GM19324 (cell line): ENCODE data around the gene MAGEF1.

Experiments used
- ATAC-seq: cut with Tn5 transposase; IDR thresholded peaks from one replicate; pipeline ENCODE4 v1.9.1; 2021; ENCODE audit warnings: mild to moderate bottlenecking, moderate library complexity; ENCODE audit not compliant: unreplicated experiment, low FRiP score

The MAGEF1 gene

DNA sequence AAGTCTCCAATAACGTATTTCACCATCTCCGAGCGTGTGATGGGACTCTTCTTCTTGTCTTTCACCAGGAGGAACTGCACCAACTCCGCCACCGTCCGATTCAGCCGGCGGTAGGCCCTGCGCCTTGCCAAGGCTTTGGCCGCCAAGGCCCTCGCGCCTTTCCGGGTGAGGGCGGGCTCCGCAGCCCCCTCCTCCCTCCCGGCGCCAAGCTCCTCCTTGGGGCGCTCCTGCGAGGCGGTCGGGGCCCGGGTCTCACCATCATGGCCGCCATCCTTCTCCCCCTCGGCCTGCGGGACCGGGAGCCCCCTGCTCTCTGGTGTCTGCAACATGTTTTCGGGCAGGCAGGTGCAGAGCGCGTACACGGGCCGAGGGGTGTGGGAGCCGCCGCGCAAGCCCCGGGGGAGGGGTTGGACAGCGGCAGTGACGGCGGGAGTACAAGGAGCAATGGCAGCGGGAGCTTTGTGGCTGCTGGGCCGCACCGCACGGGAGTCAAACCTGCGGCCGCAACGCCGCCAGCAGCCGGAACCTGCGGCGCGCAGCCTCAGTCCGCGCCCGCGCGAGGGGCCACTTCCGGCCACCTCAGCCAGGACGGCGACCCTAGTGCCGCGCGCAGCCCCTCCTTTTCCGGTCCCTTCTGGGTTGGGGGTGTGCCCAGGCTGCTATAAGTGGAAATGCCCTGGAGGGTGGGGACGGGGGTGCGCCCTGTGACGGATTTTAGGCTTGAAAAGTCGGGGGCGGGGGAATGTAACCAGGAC, at the start of gene MAGEF1:
Gene MAGEF1 (minus strand): TSS at position 572 of the 755 bp plus-strand sequence. CDS start 243 bp downstream, at position 329.
- ATAC-seq, result peak; percentile 75

- ATAC-seq, result no peak
These were observed 49.4 kb upstream of the MAGEF1 start for GRCh38 chr3:184761075-184761841.

GRCh38 chr3:184760337-184761074, 48.6 kb upstream of the MAGEF1 start:
- no peak for ATAC-seq

- no peak for ATAC-seq
These were observed 47.9 kb upstream of the MAGEF1 start for GRCh38 chr3:184759666-184760200.

- ATAC-seq, result no peak
These were observed 46.2 kb upstream of the MAGEF1 start for GRCh38 chr3:184758056-184758455.

- no peak for ATAC-seq
These were observed 45.3 kb upstream of the MAGEF1 start for GRCh38 chr3:184757022-184757651.

DNA sequence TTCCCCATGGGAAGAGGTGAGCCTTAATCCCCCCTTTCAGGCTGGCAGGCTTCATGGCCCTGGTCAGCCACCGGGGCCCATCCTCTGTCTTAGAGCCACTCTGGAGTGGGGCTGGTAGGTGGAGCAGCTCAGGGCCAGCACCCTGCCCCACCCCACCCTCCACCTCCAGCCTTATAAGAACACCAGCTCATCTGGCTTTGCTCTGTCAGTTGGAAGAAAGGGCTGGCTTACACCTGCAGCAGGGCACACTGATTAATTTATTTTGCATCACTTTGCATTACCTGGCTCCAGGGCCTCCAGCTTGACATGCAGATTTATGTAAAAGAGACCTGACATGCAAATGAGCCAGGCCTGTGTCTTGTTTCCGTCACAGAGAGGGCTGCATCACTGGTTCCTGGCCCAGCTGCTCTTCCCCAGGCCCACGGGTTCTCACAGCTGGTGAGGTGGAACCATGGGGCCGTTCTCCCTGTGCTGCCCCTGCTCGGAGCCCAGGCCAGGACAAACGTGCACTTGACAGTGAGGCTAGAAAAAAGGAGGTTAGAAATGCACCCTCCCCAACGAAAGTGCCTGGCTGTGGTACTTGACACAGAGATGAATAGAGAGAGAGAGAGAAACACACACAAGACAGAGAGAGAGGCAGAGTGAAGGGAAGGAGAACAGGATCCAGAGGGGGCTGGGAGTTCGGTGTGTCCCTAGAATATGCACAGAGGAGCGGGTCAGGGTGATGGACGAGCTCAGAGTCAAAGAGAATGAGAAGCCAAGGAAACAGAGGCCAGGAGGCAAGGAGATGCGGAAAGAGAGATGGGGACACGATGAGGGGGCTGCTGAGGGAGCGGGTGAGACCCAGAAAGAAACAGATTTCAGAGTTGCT, 44.5 kb upstream of the MAGEF1 start:
- ATAC-seq, result no peak

GRCh38 chr3:184755315-184755731, 43.5 kb upstream of the MAGEF1 start:
- ATAC-seq, result no peak

- no peak for ATAC-seq
These were observed 40.5 kb upstream of the MAGEF1 start for GRCh38 chr3:184752361-184752760.

GRCh38 chr3:184751204-184752040, 39.6 kb upstream of the MAGEF1 start:
- ATAC-seq, result no peak

DNA sequence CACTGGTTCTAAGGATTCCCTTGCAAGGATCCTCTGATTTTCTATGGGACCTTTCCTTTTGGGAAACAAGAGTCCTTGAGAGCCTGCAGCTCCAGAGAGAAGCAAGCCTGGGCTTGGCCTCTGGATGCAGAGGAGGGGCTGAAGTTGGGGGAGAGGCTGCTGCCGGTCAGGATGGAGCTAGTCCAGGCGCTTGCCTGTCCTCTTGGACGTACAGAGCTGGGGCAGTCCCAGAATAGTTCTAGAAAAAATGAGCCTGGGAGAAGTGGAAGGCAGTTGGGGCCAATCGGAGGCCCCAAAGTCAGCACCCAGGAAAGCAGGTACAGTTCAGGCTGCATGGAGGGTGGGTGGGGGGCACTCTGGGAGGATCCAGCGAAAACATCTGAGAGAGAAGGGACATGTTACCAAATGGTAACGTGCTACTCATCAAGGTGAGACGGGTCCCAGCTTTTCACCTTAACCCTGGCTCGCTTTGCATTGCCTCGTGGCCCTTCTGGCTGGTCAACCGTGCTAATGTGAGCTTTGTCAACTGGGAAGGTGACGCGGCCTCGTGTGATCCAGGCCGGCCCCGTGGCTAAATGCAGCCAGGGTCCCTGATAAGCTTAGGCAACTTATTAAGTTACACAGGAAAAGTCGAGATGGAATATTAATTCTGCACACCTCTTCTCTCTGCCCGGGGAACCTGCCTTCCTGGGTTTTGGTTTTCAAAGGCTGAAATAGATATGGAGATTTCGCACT, 38.7 kb upstream of the MAGEF1 start:
- no peak for ATAC-seq

DNA sequence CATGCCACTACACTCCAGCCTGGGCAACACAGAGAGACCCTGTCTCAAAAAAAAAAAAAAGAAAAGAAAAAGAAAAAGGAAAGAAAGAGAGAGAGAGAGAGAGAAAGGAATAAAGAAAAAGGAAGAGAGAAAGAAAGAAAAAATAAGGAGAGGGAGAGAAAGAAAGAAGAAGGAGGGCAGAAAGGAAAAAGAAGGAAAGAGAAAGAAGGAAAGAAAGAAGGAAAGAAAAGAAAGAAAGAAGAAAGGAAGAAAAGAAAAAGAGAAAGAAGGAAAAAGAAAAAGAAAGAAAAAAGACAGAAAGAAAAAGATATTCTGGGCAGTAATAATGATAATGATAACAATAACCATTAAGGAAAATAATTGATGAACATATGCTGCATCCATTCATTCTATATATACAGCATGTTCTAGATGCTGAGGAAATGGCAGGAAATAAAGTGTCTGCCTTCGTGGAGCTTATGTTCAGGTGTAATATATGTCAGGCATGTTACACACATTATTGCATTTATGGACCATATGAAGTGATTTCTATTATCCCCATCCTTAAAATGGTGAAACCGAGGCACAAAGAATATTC, 37.4 kb upstream of the MAGEF1 start:
- ATAC-seq, result no peak

- no peak for ATAC-seq
These were observed 36.6 kb upstream of the MAGEF1 start for GRCh38 chr3:184748219-184749135.

DNA sequence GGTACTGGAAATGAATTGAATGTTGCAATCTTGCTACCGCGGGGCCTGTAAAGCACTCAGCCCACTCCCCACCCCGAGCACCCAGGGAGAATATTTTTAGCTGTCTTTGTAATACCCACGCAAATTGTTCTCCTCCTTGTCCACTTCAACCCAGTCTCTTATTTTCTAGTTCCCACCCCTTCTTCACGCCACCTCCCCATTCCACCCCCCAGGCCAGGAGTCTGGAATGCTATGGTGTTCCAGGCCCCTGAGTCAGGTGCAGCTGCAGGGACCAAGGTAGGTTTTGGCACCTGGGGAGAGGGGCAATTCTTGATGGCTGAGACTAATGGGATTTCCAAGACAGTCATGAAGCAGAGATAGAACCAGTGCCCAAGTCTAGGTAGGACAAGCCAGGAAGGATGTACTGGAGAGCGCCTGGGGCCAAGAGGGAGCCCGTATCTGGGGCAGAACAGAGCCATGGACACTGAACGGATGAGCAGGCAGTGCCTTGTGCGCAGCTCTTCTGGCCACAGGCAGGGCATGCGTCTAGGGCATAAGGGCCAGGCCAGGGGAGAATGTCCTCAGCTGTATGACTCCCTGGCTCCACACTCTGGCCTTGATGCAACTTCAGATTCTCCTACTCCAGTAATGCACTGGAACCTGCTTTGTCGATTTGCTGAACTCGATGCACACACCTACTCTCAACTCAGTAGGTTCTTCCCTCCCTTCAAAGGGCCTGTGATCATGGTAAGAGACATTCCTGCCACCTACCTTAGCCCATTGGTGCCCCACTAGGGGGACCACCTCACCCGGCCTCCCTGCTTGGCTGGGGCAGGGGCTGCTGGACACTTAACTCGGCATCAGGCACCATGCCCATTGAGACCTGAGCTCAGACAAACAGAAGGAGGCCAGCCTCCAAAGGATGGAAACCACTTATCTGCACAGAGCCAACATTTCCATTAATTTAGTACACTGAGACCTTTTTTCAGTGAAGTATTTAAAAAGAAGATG, 34.6 kb upstream of the MAGEF1 start:
- ATAC-seq, result no peak

DNA sequence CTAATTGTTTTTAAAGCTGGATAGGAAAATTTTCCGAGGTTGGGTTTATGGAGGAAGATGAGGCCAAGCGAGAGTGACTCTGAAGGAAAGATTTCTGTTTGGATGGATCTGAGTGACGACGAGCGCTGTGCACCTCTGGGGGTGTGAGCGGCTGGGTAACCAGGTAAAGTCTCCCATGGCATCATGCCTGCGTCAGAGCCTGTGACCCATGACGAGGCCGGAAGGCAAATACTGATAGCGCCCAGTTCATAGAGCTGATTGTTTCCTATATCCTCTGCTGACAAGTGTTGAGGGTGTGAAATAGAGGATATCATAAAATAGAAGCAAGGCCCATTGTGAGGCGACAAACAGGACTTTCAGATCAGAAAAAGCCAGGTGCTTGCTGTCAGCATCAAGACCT, 33.7 kb upstream of the MAGEF1 start:
- ATAC-seq, result no peak
